OCI-LY3 (cell line): Measurements from ENCODE around the gene FBXW8.

Experiments used
- H2AFZ ChIP-seq: fragments of 200-600, 300-600 bp; shearing (Covaris generic); 2 replicates; pipeline ENCODE4 v1.6.0; 2014; ENCODE audit warnings: antibody characterized with exemption, low read depth, low read length
- H3K27ac ChIP-seq: fragments of 200-600, 300-600 bp; sonication (generic); 2 replicates; pipeline ENCODE4 v1.5.1; 2014; ENCODE audit warnings: mild to moderate bottlenecking, low read length, moderate library complexity, mixed read lengths
- H3K27me3 ChIP-seq: fragments of 200-600, 300-600 bp; sonication (generic); 2 replicates; pipeline ENCODE4 v1.6.1; 2014; ENCODE audit warnings: low read depth, low read length, mixed read lengths
- H3K36me3 ChIP-seq: fragments of 200-600, 300-600 bp; sonication (generic); replicated peaks from 2 replicates; pipeline ENCODE3; 2014; ENCODE audit warnings: low read depth, low read length, mixed read lengths
- H3K4me1 ChIP-seq: fragments of 300-600, 200-600 bp; sonication (generic); 2 replicates; pipeline ENCODE4 v1.6.1; 2014; ENCODE audit warnings: low read length, mixed read lengths
- H3K4me2 ChIP-seq: fragments of 200-600, 300-600 bp; sonication (generic); 2 replicates; pipeline ENCODE4 v1.6.1; 2014; ENCODE audit warnings: low read length, mixed read lengths
- H3K4me3 ChIP-seq: fragments of 300-600, 200-600 bp; sonication (generic); 2 replicates; pipeline ENCODE4 v1.5.1; 2014; ENCODE audit warnings: antibody characterized with exemption, mild to moderate bottlenecking, low read length, moderate library complexity
- H3K79me2 ChIP-seq: fragments of 300-600, 200-600 bp; shearing (Covaris generic); 2 replicates; pipeline ENCODE4 v1.6.1; 2014; ENCODE audit warnings: mild to moderate bottlenecking, low read length, mixed read lengths
- H3K9ac ChIP-seq: fragments of 300-600, 200-600 bp; shearing (Covaris generic); 2 replicates; pipeline ENCODE4 v1.6.0; 2014; ENCODE audit warnings: mild to moderate bottlenecking, low read length, moderate library complexity
- H3K9me3 ChIP-seq: fragments of 200-600, 300-600 bp; shearing (Covaris generic); 2 replicates; pipeline ENCODE4 v1.6.1; 2014; ENCODE audit warnings: low read length, mixed read lengths; ENCODE audit not compliant: insufficient read depth
- H4K20me1 ChIP-seq: fragments of 200-600, 300-600 bp; sonication (generic); 2 replicates; pipeline ENCODE4 v1.6.1; 2016; ENCODE audit warnings: low read length, mixed read lengths; ENCODE audit not compliant: insufficient read depth
- EZH2phosphoT487 ChIP-seq: fragments of 200-600 bp; shearing (Covaris generic); IDR thresholded peaks from 2 replicates; pipeline ENCODE4 v1.6.1; 2018; ENCODE audit warnings: antibody characterized with exemption, mixed run types, low read depth
- TF ChIP-seq, protein P1 (sequence below): fragments of 200-600, 300-600 bp; sonication (generic); IDR thresholded peaks from 2 replicates; pipeline ENCODE4 v1.5.1; 2014; ENCODE audit warnings: antibody characterized with exemption, low read length, low read depth

FBXW8 gene

DNA sequence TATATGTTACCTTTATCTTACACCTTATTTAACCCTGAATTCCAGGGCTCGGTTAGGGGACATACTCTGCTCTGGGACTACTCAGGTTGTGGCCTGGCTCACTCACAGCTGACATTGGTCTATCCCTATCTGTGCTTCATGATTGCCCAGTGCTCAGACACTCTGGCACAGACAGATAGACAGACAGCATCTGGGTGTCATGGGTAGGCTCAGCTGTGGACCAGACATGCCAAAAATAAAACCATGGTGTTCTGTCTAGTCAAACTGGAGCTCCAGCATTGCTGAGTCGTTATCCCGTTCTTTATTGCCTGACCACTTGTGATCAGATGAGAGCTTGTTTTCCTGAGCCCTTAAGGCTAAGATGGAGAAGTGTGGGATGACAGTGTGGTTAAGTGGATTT, 29.0 kb downstream of the FBXW8 start:
- Histone ChIP-seq H3K79me2 (0 out of 2 replicates have a peak, but pooled peaks cover 6% of the 10 kb centered on the region), H3K27ac (no peak overlapping the region)

DNA sequence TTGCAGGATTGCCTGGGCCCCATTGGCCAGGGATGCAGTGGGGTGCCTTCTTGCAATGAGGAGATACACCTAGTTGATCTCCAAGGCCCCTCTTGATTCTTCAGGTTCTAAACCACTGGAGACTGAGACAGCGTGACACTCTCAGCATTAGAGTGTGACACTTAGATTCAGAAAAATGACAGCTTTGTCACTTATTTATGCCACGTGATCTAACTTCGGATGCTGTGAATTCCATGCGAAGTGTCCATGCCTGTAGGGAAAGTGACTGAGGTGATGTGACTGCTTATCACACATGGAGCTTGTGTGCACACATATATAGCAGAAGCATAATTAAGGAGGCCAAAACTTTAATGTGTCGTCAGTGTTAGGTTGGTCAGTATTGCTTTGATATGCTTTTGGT, 30.4 kb downstream of the FBXW8 start:
- Histone ChIP-seq H3K27me3 (no peaks in the 10 kb centered on the region), H4K20me1 (no peaks in the 10 kb centered on the region), H3K79me2 (0 out of 2 replicates have a peak, but pooled peaks cover 6% of the 10 kb centered on the region), H3K9me3 (peaks cover 10% of the 10 kb centered on the region; the same call in 1 of the 2 replicates), H2AFZ (no peak overlapping the region), H3K4me3 (no peak overlapping the region), H3K9ac (no peak overlapping the region), H3K4me1 (no peaks in the 10 kb centered on the region), H3K4me2 (no peak overlapping the region), H3K36me3 (peaks cover 34% of the 10 kb centered on the region), H3K27ac (no peak overlapping the region)
- TF ChIP-seq, protein P1, sequence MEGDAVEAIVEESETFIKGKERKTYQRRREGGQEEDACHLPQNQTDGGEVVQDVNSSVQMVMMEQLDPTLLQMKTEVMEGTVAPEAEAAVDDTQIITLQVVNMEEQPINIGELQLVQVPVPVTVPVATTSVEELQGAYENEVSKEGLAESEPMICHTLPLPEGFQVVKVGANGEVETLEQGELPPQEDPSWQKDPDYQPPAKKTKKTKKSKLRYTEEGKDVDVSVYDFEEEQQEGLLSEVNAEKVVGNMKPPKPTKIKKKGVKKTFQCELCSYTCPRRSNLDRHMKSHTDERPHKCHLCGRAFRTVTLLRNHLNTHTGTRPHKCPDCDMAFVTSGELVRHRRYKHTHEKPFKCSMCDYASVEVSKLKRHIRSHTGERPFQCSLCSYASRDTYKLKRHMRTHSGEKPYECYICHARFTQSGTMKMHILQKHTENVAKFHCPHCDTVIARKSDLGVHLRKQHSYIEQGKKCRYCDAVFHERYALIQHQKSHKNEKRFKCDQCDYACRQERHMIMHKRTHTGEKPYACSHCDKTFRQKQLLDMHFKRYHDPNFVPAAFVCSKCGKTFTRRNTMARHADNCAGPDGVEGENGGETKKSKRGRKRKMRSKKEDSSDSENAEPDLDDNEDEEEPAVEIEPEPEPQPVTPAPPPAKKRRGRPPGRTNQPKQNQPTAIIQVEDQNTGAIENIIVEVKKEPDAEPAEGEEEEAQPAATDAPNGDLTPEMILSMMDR = no peak
- no peak for TF ChIP-seq EZH2phosphoT487

More for the DNA sequence above, 29.0 kb downstream of the FBXW8 start:
- no peak overlapping the region for H3K4me3 ChIP-seq
- TF ChIP-seq, protein P1 = no peak
- TF ChIP-seq EZH2phosphoT487 = no peak
- no peaks in the 10 kb centered on the region for H3K27me3 ChIP-seq
- no peaks in the 10 kb centered on the region for H3K4me1 ChIP-seq
- H3K4me2 ChIP-seq = no peak overlapping the region
- H3K36me3 ChIP-seq = peaks cover 35% of the 10 kb centered on the region
- peaks cover 10% of the 10 kb centered on the region; the same call in 1 of the 2 replicates for H3K9me3 ChIP-seq
- H2AFZ ChIP-seq = no peak overlapping the region
- no peak overlapping the region for H3K9ac ChIP-seq
- no peaks in the 10 kb centered on the region for H4K20me1 ChIP-seq

DNA sequence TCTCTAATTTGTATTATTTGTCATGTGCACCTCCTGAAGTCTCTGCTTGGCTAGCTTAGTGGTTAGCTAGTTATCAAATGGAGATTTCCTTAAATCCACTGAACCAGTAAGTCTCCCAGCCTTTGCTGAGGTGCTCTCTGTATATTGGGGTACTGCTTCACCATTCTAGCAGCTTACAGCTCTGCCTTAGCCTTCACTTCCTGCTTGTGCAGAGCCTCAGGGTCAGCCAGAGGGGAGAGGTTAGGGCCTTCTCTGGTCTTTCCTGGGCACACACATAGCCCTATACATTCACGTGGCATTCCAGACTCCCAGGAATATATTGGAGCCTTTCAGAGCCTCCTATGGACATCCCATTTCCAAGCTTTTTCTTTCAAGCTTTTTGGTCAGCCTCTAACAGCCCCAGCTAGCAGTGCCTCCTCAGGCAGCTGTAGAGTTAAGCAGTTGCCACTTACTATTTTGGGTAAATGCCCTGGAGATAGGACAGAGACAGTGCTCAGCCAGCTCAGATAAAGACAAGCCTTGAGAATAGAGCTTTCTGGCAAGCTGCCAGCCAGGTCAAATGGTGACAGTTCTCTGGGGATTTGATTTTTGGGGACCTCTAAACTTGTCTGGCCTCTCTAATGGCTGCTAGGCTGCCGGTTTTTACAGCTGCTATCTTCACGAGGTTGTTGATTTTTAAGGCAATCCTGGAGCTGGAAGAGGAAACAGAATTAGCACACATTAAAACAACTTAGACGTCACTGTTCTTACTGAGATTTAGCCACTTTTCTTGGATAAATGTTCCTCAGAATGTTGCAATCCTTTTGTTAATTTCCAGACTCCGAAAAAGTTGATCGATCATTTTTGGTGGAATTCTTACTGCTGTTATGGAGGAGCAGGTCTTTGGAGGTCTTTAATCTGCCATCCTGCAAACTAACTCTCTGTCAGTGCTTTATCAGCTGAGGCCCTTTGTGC, 32.9 kb downstream of the FBXW8 start:
- Histone ChIP-seq H3K79me2 (0 out of 2 replicates have a peak, but pooled peaks cover 6% of the 10 kb centered on the region), H2AFZ (no peak overlapping the region), H3K4me1 (no peaks in the 10 kb centered on the region), H3K36me3 (peaks cover 30% of the 10 kb centered on the region), H3K4me2 (no peak overlapping the region), H3K27ac (no peak overlapping the region), H4K20me1 (no peaks in the 10 kb centered on the region), H3K4me3 (no peak overlapping the region), H3K9me3 (peaks cover 10% of the 10 kb centered on the region; the same call in 1 of the 2 replicates), H3K27me3 (no peaks in the 10 kb centered on the region), H3K9ac (no peak overlapping the region)
- no peak for TF ChIP-seq EZH2phosphoT487
- TF ChIP-seq, protein P1 = no peak

DNA sequence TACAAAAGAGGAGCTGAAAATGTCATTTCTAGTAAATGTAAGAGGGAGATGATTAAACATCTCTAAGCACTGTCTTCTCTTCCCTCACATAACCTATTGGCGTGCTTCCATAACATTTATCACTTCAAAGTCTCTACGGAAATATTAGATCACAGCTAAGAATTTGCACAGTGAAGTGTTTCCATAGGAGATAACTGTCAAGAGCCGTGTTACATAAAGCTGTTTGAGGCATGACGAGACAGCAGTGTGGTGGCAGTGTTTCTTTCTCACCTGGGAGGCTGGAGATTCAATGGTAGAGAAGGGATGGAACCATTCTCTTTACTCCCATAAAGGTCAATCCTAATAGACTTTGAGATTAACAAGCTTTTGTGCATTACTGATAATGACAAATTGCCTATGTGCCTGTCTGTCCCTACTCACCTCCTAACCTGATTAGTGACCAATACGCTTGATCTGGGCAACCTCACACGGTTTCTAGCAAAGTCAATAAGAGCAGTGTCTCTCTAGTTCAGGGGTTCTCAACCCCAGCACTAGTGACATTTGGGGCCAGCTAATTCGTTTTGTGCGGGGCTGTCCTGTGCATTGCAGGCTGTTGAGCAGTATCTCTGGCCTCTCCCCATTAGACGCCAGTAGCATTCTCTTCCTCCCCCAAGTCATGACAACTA, 35.3 kb downstream of the FBXW8 start:
- H4K20me1 ChIP-seq = no peaks in the 10 kb centered on the region
- no peaks in the 10 kb centered on the region for H3K4me1 ChIP-seq
- no peak overlapping the region for H3K4me3 ChIP-seq
- H3K4me2 ChIP-seq = no peak overlapping the region
- no peak overlapping the region for H3K27ac ChIP-seq
- peaks cover 10% of the 10 kb centered on the region; the same call in 1 of the 2 replicates for H3K9me3 ChIP-seq
- 0 out of 2 replicates have a peak, but pooled peaks cover 6% of the 10 kb centered on the region for H3K79me2 ChIP-seq
- no peak overlapping the region for H2AFZ ChIP-seq
- peaks cover 39% of the 10 kb centered on the region for H3K36me3 ChIP-seq
- TF ChIP-seq, protein P1 = no peak
- TF ChIP-seq EZH2phosphoT487 = no peak
- H3K27me3 ChIP-seq = no peaks in the 10 kb centered on the region
- no peak overlapping the region for H3K9ac ChIP-seq
